NCI-H187 (cell line): ENCODE results near the gene EEF1G.
"Not testable (repeated sequence)": the region's sequence is repeated elsewhere in the genome, so short reads cannot be mapped to it uniquely, and the experiment has no call there.

Experiments
- DNase-seq, 2 experiments: peaks; one replicate each; lab custom pipeline; 2025; lab: John Stamatoyannopoulos, UW

EEF1G gene

GRCh38 chr11:62573592-62574362 lies at the start of gene EEF1G:
EEF1G (minus strand) TSS chr11:62573891; CDS start chr11:62573842, 49 bp downstream.
- peak; percentile 92 to 98 for DNase-seq

DNA sequence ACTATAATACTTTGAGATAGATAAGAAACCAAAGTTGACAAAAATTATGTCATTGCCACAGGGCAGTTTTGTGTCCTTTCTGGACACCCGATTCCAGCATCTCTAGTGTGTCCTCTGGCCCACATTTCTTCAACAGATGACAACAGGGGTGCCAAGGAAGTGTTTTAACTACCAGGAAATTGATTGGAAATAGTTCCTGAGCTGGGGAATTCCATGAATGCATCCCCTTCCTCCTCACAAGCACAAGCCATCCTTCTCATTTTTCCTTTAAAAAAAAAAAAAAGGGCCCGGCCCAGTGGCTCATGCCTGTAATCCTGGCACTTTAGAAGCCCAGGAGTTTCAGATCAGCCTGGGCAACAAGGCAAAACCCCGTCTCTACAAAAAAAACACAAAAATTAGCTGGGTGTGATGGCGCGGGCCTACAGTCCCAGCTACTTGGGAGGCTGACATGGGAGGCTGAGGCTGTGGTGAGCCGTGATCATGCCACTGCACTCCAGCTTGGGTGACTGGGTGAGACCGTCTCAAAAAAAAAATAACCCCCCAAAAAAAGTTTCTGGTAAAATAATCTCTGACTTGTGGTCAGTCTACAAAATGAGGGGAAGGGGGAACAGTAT lies 48.9 kb upstream of the EEF1G start:
- no peak for DNase-seq

GRCh38 chr11:62621567-62622470 lies 48.1 kb upstream of the EEF1G start, which contains the start of gene B3GAT3:
B3GAT3 (minus strand) TSS chr11:62621986; CDS start chr11:62621947, 39 bp downstream.
- peak; percentile 94 to 95 for DNase-seq

DNA sequence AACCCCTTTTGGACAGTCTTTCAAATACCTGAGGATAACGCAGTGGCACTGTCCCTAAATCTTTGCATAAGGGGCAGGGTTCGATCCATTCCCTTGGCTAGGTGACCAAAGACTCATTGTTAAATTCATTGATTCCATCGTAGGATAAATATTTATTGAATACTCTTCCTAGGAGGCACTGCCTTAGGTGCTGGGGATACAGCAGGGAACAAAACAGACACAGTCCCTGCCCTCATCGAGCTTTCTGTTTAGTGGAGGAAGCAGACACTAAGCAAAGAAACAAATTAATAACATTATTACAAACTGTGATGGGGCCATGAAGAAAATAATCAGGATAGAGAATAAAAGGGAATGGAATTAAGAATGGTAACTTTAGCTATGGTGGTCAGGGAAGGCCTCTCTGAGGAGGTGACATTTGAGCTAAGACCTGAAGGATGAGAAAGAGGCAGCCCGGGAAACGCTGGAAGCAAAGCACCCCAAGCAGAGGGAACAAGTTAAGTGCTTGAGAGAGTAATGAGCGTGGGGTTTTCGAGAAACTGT lies 47.4 kb upstream of the EEF1G start:
- DNase-seq, result no peak

- DNase-seq, result not testable (repeated sequence)
Measured at GRCh38 chr11:62616957-62617356, 43.3 kb upstream of the EEF1G start.

DNA sequence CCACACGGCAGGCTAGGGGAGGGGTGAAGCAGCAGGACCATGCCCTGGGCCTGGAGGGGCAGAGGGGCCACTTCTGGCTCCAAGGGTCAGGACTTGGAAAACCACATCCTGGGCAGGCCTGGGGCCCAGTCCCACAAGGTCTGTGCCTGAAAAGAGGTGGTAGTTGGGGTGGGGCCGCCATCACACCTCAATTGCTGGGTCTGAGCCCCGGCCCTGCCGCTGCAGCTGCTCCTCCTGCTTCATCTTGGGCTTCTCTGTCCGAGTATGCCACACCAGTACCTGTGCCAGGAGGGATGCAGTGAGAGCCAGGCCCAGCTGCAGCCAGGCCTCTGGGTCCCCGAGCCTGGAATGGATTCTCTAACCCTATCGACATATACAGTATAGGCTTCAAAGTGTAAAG lies 41.8 kb upstream of the EEF1G start:
- DNase-seq, result no peak

- no peak for DNase-seq
Measured at GRCh38 chr11:62614275-62614674, 40.6 kb upstream of the EEF1G start.

DNA sequence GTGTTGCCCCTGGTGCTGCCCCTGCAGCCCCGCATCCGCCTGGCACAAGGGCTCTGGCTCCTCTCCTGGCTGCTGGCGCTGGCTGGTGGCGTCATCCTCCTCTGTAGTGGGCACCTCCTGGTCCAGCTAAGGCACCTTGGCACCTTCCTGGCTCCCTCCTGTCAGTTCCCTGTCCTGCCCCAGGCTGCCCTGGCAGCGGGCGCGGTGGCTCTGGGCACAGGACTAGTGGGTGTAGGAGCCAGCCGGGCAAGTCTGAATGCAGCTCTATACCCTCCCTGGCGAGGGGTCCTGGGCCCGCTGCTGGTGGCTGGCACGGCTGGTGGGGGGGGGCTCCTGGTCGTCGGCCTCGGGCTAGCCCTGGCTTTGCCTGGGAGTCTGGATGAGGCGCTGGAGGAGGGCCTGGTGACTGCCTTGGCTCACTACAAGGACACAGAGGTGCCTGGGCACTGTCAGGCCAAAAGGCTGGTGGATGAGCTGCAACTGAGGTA lies 39.6 kb upstream of the EEF1G start:
- no peak for DNase-seq

DNA sequence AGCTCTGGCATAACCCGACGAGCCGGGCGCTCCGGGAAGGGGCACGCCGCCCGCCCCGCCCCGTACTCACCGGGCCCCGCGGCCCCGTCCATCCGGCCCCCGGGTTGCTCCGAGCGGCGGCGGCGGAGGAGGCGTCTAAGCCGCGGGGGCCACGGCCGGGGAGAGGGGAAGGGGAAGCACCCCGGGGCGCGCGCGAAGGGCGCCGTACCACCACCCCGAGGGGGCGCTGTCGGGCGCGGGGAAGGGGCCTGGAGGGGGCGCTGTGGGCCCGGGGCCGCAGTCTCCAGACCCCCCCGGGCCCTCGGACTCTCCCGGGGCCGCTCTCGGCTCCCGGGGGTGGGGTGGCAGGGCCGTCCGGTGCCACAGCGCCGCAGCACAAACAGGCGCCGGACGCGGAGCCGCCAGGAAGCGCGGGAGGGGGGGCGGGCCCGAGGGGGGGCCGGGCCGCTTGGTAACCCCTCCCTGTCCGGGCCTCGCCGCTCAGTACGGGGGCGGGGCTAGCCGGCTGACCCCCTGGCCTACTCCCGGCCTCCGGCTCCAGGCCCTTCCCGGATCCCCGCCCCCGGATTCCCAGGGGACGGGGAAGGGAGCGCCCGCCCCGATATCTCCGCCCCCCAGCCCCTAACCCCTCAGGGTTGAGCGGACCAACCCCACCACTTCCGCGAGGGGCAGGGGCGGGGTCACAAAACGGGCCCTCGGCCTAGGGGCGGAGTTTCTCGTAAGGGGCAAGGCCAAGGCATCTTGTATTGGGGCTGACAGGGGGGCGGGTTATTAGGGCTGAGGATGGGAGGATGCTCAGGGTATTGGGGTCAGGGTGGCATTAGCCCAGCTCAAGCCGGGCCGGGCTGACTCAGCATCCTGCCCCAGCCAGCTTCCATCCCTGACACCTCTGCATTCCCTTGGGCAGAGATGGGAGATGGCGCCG lies 38.9 kb upstream of the EEF1G start, which contains the start of the genes EML3 and ROM1:
Gene EML3, minus strand, starts transcription at position 410 of the 925 bp plus-strand sequence. Its CDS starts 318 bp downstream, at position 92.
Gene ROM1, plus strand, starts transcription at position 892 of the 925 bp plus-strand sequence. Its CDS starts 25 bp downstream, at position 917.
- DNase-seq, result peak; percentile 25 to 57

- DNase-seq, result no peak
Measured at GRCh38 chr11:62611705-62612365, 38.1 kb upstream of the EEF1G start.

- DNase-seq, result no peak
Measured at GRCh38 chr11:62610814-62611704, 37.4 kb upstream of the EEF1G start.

GRCh38 chr11:62610403-62610802 lies 36.7 kb upstream of the EEF1G start:
- no peak for DNase-seq

GRCh38 chr11:62608776-62609175 lies 35.1 kb upstream of the EEF1G start:
- DNase-seq, result no peak

GRCh38 chr11:62607714-62608113 lies 34.0 kb upstream of the EEF1G start:
- no peak for DNase-seq

DNA sequence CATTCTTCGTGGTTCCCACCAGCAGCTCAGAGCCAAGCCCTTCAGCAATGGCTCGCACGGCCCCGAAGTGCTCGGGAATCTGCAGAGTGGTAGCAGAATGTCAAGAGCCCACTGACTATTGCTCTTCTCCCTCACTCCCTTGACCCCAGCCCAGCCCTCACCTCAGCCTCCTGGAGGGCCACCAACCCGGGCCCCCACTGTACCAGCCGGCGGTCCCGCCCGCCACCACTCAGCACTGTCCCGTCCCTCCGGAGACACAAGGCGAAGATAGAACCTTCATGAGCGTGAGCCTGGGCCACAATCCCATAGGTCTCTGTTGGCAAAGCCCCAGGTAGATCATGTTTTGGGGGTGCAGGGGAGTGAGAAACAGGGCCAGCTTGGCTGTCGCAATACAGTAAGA lies 32.2 kb upstream of the EEF1G start:
- DNase-seq, result no peak

DNA sequence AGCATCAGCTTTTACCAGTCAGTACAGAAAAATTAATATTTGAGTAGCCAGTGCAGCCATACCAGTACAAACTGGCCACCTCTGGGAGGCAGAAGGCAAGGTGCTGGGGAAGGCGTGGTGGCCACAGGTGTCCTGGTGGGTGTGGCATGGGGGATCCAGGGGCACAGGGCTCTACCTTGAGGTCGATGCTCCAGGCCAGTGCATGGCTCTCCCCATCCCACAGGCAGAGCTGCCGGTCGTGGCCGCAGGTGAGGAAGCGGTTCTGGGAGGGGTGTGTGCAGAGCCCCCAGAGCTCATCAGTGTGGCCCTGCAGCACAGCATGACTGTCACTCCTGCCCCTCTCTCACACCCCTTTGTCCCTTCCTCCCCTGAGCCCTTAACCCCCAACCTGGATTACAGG lies 31.8 kb upstream of the EEF1G start:
- DNase-seq, result no peak

DNA sequence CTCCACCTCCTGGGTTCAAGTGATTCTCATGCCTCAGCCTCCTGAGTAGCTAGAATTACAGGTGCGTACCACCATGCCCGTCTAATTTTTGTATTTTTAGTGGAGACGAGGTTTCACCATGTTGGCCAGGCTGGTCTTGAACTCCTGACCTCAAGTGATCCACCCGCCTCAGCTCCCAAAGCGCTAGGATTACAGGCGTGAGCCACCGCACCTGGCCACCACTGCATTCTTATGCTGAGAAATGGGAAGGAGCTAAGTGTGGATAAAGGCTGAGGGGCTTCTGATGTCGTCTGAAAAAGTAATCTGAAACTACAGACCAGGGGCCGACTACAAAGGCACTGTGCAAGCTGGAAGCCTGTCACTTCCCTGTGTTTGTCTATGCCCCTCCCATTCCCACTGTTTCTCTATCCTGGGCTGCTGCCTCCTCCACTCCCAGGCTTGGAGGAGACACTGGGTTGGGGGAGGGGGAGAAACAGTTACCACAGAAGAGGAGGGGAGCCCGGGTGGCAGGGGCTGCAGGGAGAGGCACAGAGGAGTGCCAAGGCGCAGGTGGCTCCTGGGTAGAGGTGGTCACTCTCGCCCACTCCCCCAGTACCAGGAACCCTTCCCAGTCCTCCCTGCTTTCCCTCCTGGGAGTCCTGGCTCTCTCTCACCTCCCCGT lies 30.9 kb upstream of the EEF1G start:
- no peak for DNase-seq

- DNase-seq, result no peak
Measured at GRCh38 chr11:62603776-62604299, 30.1 kb upstream of the EEF1G start.
